ENCODE data around the gene AFAP1L2. TPM values are rescaled to one million over a fixed set of nuclear protein-coding genes. Genes with fewer than 3 reads are reported as not detected.

AFAP1L2 gene
- total and polyA plus RNA-seq, 2 donors (not counting 1 experiment from before 2014, with no cell fraction given): 4.7 to 4.9 TPM

- WGBS (ENCODE audit: insufficient coverage): 93% methylated on average over 10 of the region's 10 CpGs
These were observed 144.5 kb downstream of the AFAP1L2 start for GRCh38 chr10:114259824-114260223.

GRCh38 chr10:114258274-114258840 lies 145.9 kb downstream of the AFAP1L2 start:
- no peak for DNase-seq
- H3K4me3 ChIP-seq (ENCODE audit: control extremely low read depth in 1 of 5, extremely low read depth in 1 of 5, insufficient read depth in 1 of 5, low read depth in 2 of 5, low read length in 4 of 5): no peak overlapping the region

More at GRCh38 chr10:114259824-114260223, 144.5 kb downstream of the AFAP1L2 start:
- ATAC-seq (ENCODE audit: low read depth): no peak
- DNase-seq: no peak
- Mint-ChIP-seq H3K27ac (no peak overlapping the region), H3K9me3 (ENCODE audit: insufficient read depth) (no peaks in the 10 kb centered on the region), H3K27me3 (no peaks in the 10 kb centered on the region), H3K4me3 (no peak overlapping the region), H3K4me1 (peaks cover 3% of the 10 kb centered on the region)
- Histone ChIP-seq H3K9me3 (ENCODE audit: control extremely low read depth in 1 of 3, control insufficient read depth in 2 of 3, insufficient read depth in 1 of 3, low read length in 2 of 3) (no peaks in the 10 kb centered on the region), H3K79me2 (ENCODE audit: control insufficient read depth, insufficient read depth, low read length) (no peaks in the 10 kb centered on the region), H3K4me2 (replicated peaks; ENCODE audit: low read depth, low read length, poor library complexity, severe bottlenecking) (no peak overlapping the region), H3K27ac (ENCODE audit: low read length in 2 of 2) (no peak overlapping the region), H3K36me3 (replicated peaks in 1 of 2; ENCODE audit: control extremely low read depth in 1 of 2, control insufficient read depth in 1 of 2, extremely low read depth in 1 of 2, insufficient read depth in 2 of 2, low read length in 1 of 2) (no peaks in the 10 kb centered on the region), H3K4me3 (ENCODE audit: control extremely low read depth in 1 of 5, extremely low read depth in 1 of 5, insufficient read depth in 1 of 5, low read depth in 2 of 5, low read length in 4 of 5) (no peak overlapping the region), H3K9ac (ENCODE audit: low read length) (no peak overlapping the region), H3K27me3 (replicated peaks in 1 of 4; ENCODE audit: control extremely low read depth in 1 of 4, control insufficient read depth in 3 of 4, insufficient read depth in 4 of 4, low read length in 3 of 4) (no peaks in the 10 kb centered on the region), H2AFZ (ENCODE audit: insufficient read depth, low read depth, low read length, poor library complexity, severe bottlenecking) (no peak overlapping the region), H3K4me1 (ENCODE audit: control insufficient read depth in 2 of 2, insufficient read depth in 2 of 2, low read length in 2 of 2) (peaks cover 0 to 6% of the 10 kb centered on the region in 2 donors), H4K20me1 (ENCODE audit: control insufficient read depth, insufficient read depth, low read length, poor library complexity, severe bottlenecking) (no peaks in the 10 kb centered on the region)
- intact Hi-C loops (cut with micrococcal nuclease): no loop called here
- POLR2A ChIA-PET: no interaction called here
- CTCF ChIA-PET: no interaction called here
- TF ChIP-seq CTCF (IDR thresholded peaks at IDR 0.05) (no peak), EZH2 (IDR thresholded peaks at IDR 0.05; ENCODE audit: borderline replicate concordance, insufficient read depth, low read depth, low read length, poor library complexity, severe bottlenecking) (no peak)

More at GRCh38 chr10:114258274-114258840, 145.9 kb downstream of the AFAP1L2 start:
- H3K9ac ChIP-seq (ENCODE audit: low read length): no peak overlapping the region
- whole genome bisulfite sequencing (ENCODE audit: insufficient coverage): 100% methylated on average over 1 of the region's 5 CpGs
- Mint-ChIP-seq H3K9me3 (ENCODE audit: insufficient read depth) (no peaks in the 10 kb centered on the region), H3K4me1 (peaks cover 3% of the 10 kb centered on the region), H3K27ac (no peak overlapping the region), H3K4me3 (no peak overlapping the region), H3K27me3 (peaks cover 3% of the 10 kb centered on the region)
- TF ChIP-seq CTCF (IDR thresholded peaks at IDR 0.05): no peak
- TF ChIP-seq EZH2 (IDR thresholded peaks at IDR 0.05; ENCODE audit: borderline replicate concordance, insufficient read depth, low read depth, low read length, poor library complexity, severe bottlenecking): no peak
- H3K27ac ChIP-seq (ENCODE audit: low read length in 2 of 2): no peak overlapping the region
- no peaks in the 10 kb centered on the region for H3K27me3 ChIP-seq (replicated peaks in 1 of 4; ENCODE audit: control extremely low read depth in 1 of 4, control insufficient read depth in 3 of 4, insufficient read depth in 4 of 4, low read length in 3 of 4)
- intact Hi-C loops (cut with micrococcal nuclease): no loop called here
- no peaks in the 10 kb centered on the region for H3K36me3 ChIP-seq (replicated peaks in 1 of 2; ENCODE audit: control extremely low read depth in 1 of 2, control insufficient read depth in 1 of 2, extremely low read depth in 1 of 2, insufficient read depth in 2 of 2, low read length in 1 of 2)
- ChIA-PET CTCF (no interaction called here), POLR2A (no interaction called here)
- peaks cover 0 to 6% of the 10 kb centered on the region in 2 donors for H3K4me1 ChIP-seq (ENCODE audit: control insufficient read depth in 2 of 2, insufficient read depth in 2 of 2, low read length in 2 of 2)
- no peak for ATAC-seq (ENCODE audit: low read depth)
- H3K79me2 ChIP-seq (ENCODE audit: control insufficient read depth, insufficient read depth, low read length): no peaks in the 10 kb centered on the region
- no peak overlapping the region for H3K4me2 ChIP-seq (replicated peaks; ENCODE audit: low read depth, low read length, poor library complexity, severe bottlenecking)
- H3K9me3 ChIP-seq (ENCODE audit: control extremely low read depth in 1 of 3, control insufficient read depth in 2 of 3, insufficient read depth in 1 of 3, low read length in 2 of 3): no peaks in the 10 kb centered on the region
- no peaks in the 10 kb centered on the region for H4K20me1 ChIP-seq (ENCODE audit: control insufficient read depth, insufficient read depth, low read length, poor library complexity, severe bottlenecking)
- no peak overlapping the region for H2AFZ ChIP-seq (ENCODE audit: insufficient read depth, low read depth, low read length, poor library complexity, severe bottlenecking)
